Hepatocyte (in vitro differentiated cells): ENCODE data around the gene ARID3A. TPM values are rescaled to one million over a fixed set of nuclear protein-coding genes. Genes with fewer than 3 reads are reported as not detected.
A peak's percentile ranks its signal among the peaks of the same experiment; 100 is the strongest.

ENCODE experiments used
- DNase-seq: peaks from one replicate; pipeline ENCODE4 v3.0.0-alpha.2; 2016; ENCODE audit warnings: low spot score
- H2AFZ ChIP-seq: fragments of 200-600 bp; sonication (generic); 2 replicates; pipeline ENCODE4 v1.6.0; 2016; ENCODE audit warnings: antibody characterized with exemption, mild to moderate bottlenecking
- H3K27ac ChIP-seq: fragments of 200-600 bp; sonication (generic); 2 replicates; pipeline ENCODE4 v1.5.1; 2016; ENCODE audit warnings: mild to moderate bottlenecking
- H3K27me3 ChIP-seq: fragments of 200-600 bp; sonication (generic); 2 replicates; pipeline ENCODE4 v1.6.1; 2016
- H3K36me3 ChIP-seq: fragments of 200-600 bp; sonication (generic); replicated peaks from 2 replicates; pipeline ENCODE4 v1.5.1; 2016; ENCODE audit warnings: low read depth; ENCODE audit not compliant: insufficient read depth
- H3K4me1 ChIP-seq: fragments of 200-600 bp; sonication (generic); 2 replicates; pipeline ENCODE4 v1.5.1; 2016; ENCODE audit warnings: mild to moderate bottlenecking, moderate library complexity; ENCODE audit not compliant: insufficient read depth
- H3K4me2 ChIP-seq: fragments of 200-600 bp; sonication (generic); 2 replicates; pipeline ENCODE4 v1.6.0; 2016
- H3K4me3 ChIP-seq: fragments of 200-600 bp; sonication (generic); 2 replicates; pipeline ENCODE4 v1.5.1; 2016; ENCODE audit warnings: mild to moderate bottlenecking
- H3K79me2 ChIP-seq: fragments of 200-600 bp; sonication (generic); 2 replicates; pipeline ENCODE4 v1.6.0; 2017; ENCODE audit warnings: mild to moderate bottlenecking
- H3K9me2 ChIP-seq: fragments of 200-600 bp; sonication (generic); replicated peaks from 2 replicates; pipeline ENCODE4 v1.6.0; 2017; ENCODE audit warnings: mild to moderate bottlenecking; ENCODE audit not compliant: insufficient read depth
- H3K9me3 ChIP-seq: fragments of 200-600 bp; sonication (generic); 2 replicates; pipeline ENCODE4 v1.5.1; 2016; ENCODE audit warnings: low read depth, mild to moderate bottlenecking
- H4K20me1 ChIP-seq: fragments of 200-600 bp; sonication (generic); 2 replicates; pipeline ENCODE4 v1.6.0; 2016; ENCODE audit warnings: mild to moderate bottlenecking; ENCODE audit not compliant: insufficient read depth, poor library complexity, severe bottlenecking
- CTCF ChIP-seq: fragments of 200-600 bp; sonication (generic); IDR thresholded peaks from 2 replicates; pipeline ENCODE4 v1.5.1; 2016; ENCODE audit warnings: antibody characterized with exemption, mild to moderate bottlenecking; ENCODE audit not compliant: poor library complexity
- EZH2 ChIP-seq: fragments of 200-600 bp; sonication (generic); IDR thresholded peaks from 2 replicates; pipeline ENCODE4 v1.6.1; 2016; ENCODE audit warnings: antibody characterized with exemption, mild to moderate bottlenecking, borderline replicate concordance
- EZH2phosphoT487 ChIP-seq: fragments of 200-600 bp; sonication (generic); IDR thresholded peaks from one replicate; pipeline ENCODE4 v1.6.1; 2018; ENCODE audit warnings: antibody characterized with exemption, mild to moderate bottlenecking, low read depth, moderate library complexity; ENCODE audit not compliant: unreplicated experiment, severe bottlenecking
- WGBS: methylation state at CpG from one replicate; pipeline ENCODE4 v1.1.6; 2016; ENCODE audit warnings: low lambda C conversion rate; ENCODE audit errors: missing lambda C conversion rate; 5-methylcytosine and 5-hydroxymethylcytosine counted together
- polyA plus RNA-seq: library from polyadenylated mRNA; unstranded; fragments of >200 nt; fragmentation: Nextera tagmentation; extraction: Ambion mirVana; gene quantifications from 2 replicates; pipeline ENCODE4 v1.2.1, GENCODE V29; 2016
- total RNA-seq: library from RNA; depleted of rRNA; stranded (reverse); fragments of >200 nt; gene quantifications from 2 replicates; pipeline ENCODE4 v1.2.3, GENCODE V29; 2014

The ARID3A gene
- total and polyA plus RNA-seq, 2 experiments from 2014 or later: 122 to 180 TPM

GRCh38 chr19:939922-940321 is 14.1 kb downstream of the ARID3A start:
- peaks cover 92% of the 10 kb centered on the region for H4K20me1 ChIP-seq
- H3K4me2 ChIP-seq: no peak overlapping the region
- H3K9me3 ChIP-seq: no peaks in the 10 kb centered on the region
- no peak overlapping the region for H3K4me3 ChIP-seq
- no peak for DNase-seq
- peaks cover 99% of the 10 kb centered on the region for H3K79me2 ChIP-seq
- no peaks in the 10 kb centered on the region for H3K9me2 ChIP-seq
- peaks cover 39% of the 10 kb centered on the region for H3K4me1 ChIP-seq
- 91% methylated on average over 7 of the region's 7 CpGs for WGBS
- H3K27me3 ChIP-seq: no peaks in the 10 kb centered on the region
- no peaks in the 10 kb centered on the region for H3K36me3 ChIP-seq
- peak overlapping the region; percentile 57 for H3K27ac ChIP-seq
- TF ChIP-seq CTCF (no peak), EZH2phosphoT487 (no peak)
- no peak overlapping the region for H2AFZ ChIP-seq

- no peak for DNase-seq
- Histone ChIP-seq H2AFZ (no peak overlapping the region), H3K79me2 (peaks cover 99% of the 10 kb centered on the region), H3K4me2 (no peak overlapping the region), H3K36me3 (no peaks in the 10 kb centered on the region), H3K27ac (peak overlapping the region; percentile 57), H3K4me3 (no peak overlapping the region), H3K9me2 (no peaks in the 10 kb centered on the region), H4K20me1 (peaks cover 91% of the 10 kb centered on the region), H3K4me1 (peaks cover 38% of the 10 kb centered on the region), H3K27me3 (no peaks in the 10 kb centered on the region), H3K9me3 (no peaks in the 10 kb centered on the region)
- no peak for TF ChIP-seq CTCF
- TF ChIP-seq EZH2phosphoT487: no peak
- TF ChIP-seq EZH2: no peak
- WGBS: 93% methylated on average over 35 of the region's 64 CpGs
These were observed 14.9 kb downstream of the ARID3A start for GRCh38 chr19:940591-941291.

GRCh38 chr19:941292-942132 is 15.7 kb downstream of the ARID3A start:
- no peaks in the 10 kb centered on the region for H3K27me3 ChIP-seq
- TF ChIP-seq CTCF: no peak
- no peak for TF ChIP-seq EZH2phosphoT487
- no peak for TF ChIP-seq EZH2
- no peaks in the 10 kb centered on the region for H3K36me3 ChIP-seq
- H3K9me2 ChIP-seq: no peaks in the 10 kb centered on the region
- H4K20me1 ChIP-seq: peaks cover 86% of the 10 kb centered on the region
- peaks cover 38% of the 10 kb centered on the region for H3K4me1 ChIP-seq
- no peak overlapping the region for H3K4me3 ChIP-seq
- H3K79me2 ChIP-seq: peaks cover 99% of the 10 kb centered on the region
- 95% methylated on average over 45 of the region's 45 CpGs for WGBS
- DNase-seq: no peak
- no peaks in the 10 kb centered on the region for H3K9me3 ChIP-seq
- no peak overlapping the region for H2AFZ ChIP-seq
- no peak overlapping the region for H3K27ac ChIP-seq
- H3K4me2 ChIP-seq: no peak overlapping the region
